HG03521 (cell line): Measurements from ENCODE around the gene PLAC1.

Source experiments
- ATAC-seq: cut with Tn5 transposase; IDR thresholded peaks from one replicate; pipeline ENCODE4 v1.9.1; 2021; ENCODE audit warnings: mild to moderate bottlenecking, moderate library complexity; ENCODE audit not compliant: unreplicated experiment

PLAC1 gene

GRCh38 chrX:134592303-134592702 is 66.0 kb downstream of the PLAC1 start:
- no peak for ATAC-seq

GRCh38 chrX:134591502-134591901 is 66.8 kb downstream of the PLAC1 start:
- no peak for ATAC-seq

DNA sequence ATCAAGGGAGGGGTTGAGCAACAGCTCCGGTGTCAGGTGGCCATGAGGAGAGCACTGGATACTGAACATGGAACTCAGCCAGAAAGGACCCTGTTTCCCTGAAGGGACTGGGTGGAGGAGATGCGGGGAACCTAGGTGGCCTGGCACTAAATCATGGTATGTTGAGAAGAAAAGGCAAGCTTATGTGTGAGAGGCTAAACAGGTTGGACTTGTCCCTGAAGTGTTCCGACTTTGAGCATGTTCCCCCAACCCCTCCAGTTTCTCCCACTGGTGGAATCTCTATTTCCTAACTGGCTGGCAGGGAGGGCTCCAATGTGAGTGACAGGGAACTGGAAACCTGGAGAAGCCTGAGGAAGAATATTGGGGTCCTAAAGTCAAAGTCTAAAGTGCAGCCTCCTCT is 69.5 kb downstream of the PLAC1 start:
- ATAC-seq: no peak

DNA sequence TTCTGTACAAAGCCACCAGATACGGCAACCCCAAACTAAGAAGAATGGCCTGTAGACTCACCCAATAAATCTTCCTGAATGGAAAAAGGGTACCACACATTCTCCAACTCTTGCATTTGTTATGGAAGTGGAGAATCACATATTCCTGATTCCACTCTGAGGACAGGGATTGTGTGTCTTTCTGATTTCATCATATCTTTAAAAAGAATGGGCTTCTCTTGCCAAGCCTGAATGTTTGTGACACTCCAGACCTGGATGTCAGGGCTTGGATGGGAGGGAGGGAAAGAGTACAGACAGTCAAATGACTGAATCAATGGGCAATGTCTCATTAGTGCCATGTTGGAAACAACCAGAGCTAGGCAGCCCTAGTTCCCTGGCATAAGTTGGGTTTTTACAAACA is 77.4 kb downstream of the PLAC1 start:
- no peak for ATAC-seq

- no peak for ATAC-seq
These were observed 84.6 kb downstream of the PLAC1 start for GRCh38 chrX:134573683-134574035.

- ATAC-seq: no peak
These were observed 85.2 kb downstream of the PLAC1 start for GRCh38 chrX:134572816-134573682.

- ATAC-seq: no peak
These were observed 86.5 kb downstream of the PLAC1 start for GRCh38 chrX:134571796-134572195.

- no peak for ATAC-seq
These were observed 87.4 kb downstream of the PLAC1 start for GRCh38 chrX:134570899-134571298.

DNA sequence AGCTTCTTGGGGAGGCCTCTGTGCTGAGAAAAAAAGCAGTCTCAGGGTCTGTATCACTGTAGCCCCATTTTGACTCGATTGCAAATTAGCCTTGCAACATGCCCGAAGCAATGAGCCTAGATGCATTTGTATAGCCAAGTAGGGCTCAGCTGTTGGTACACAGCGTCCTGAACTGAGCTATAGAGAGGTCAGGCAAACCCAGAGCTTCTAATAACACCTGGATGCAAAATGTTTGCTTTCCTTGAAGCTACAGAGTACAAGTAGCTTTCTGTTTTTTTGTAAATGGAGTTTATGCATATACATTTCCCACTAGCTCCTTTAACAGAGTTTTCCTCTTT is 87.8 kb downstream of the PLAC1 start:
- ATAC-seq: no peak

- ATAC-seq: no peak
These were observed 89.0 kb downstream of the PLAC1 start for GRCh38 chrX:134569306-134569705.

GRCh38 chrX:134568285-134569016 is 89.8 kb downstream of the PLAC1 start:
- no peak for ATAC-seq

- ATAC-seq: no peak
These were observed 91.8 kb downstream of the PLAC1 start for GRCh38 chrX:134566506-134566905.

DNA sequence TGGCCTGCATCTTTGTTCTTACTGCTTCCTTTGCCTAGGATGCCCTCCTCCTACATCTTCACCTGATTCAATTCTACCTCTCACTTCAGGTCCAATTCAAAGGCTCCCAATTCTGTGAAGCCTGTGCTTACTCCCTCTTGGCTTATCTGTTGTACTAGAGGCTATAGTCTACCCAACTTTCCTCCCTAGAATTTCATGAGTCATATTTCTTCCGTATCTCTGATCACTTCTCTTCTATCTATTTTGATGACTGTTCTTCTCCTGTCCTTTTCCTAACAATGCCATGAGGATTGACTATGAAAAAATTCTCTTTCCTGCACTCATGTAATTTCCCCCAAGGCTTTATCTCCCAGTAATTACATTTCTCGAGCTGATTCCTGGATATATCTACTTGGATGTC is 96.3 kb downstream of the PLAC1 start:
- ATAC-seq: no peak

- ATAC-seq: no peak
These were observed 100.1 kb downstream of the PLAC1 start for GRCh38 chrX:134558133-134558532.

- no peak for ATAC-seq
These were observed 104.0 kb downstream of the PLAC1 start for GRCh38 chrX:134554291-134554690.

- no peak for ATAC-seq
These were observed 105.9 kb downstream of the PLAC1 start for GRCh38 chrX:134552351-134552750.

DNA sequence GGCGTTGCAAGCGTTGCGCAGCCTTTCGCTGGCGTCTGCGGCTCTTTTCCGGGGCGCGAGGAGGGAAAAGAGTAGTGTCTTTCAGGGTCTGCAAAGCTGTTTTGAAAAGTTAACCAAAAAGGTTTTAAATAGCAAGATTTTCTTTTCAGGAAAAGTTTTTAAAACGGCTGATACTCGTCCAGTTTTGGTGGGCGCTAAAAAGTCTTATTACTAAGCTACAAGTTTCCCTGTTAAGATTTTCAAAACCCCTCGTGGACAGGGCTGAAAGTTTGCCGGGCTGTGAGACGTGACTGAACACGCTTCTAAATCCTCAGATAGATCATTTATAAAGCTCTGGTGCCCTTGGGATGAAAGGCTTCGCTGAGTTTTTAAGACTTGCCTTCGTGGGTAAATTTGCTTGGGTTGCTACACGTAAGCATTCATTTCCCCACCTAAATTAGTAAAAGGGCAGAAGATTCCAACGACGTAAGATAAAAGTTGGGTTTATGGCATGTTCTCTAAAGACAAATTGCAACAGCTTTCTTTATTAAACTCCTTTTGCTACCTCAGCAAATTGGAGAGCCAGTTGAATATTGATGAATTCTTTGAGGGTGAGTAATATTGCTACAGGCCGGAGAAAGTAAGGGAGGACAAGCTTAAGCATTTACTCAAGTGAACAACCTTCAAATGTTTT is 106.8 kb downstream of the PLAC1 start:
- no peak for ATAC-seq

DNA sequence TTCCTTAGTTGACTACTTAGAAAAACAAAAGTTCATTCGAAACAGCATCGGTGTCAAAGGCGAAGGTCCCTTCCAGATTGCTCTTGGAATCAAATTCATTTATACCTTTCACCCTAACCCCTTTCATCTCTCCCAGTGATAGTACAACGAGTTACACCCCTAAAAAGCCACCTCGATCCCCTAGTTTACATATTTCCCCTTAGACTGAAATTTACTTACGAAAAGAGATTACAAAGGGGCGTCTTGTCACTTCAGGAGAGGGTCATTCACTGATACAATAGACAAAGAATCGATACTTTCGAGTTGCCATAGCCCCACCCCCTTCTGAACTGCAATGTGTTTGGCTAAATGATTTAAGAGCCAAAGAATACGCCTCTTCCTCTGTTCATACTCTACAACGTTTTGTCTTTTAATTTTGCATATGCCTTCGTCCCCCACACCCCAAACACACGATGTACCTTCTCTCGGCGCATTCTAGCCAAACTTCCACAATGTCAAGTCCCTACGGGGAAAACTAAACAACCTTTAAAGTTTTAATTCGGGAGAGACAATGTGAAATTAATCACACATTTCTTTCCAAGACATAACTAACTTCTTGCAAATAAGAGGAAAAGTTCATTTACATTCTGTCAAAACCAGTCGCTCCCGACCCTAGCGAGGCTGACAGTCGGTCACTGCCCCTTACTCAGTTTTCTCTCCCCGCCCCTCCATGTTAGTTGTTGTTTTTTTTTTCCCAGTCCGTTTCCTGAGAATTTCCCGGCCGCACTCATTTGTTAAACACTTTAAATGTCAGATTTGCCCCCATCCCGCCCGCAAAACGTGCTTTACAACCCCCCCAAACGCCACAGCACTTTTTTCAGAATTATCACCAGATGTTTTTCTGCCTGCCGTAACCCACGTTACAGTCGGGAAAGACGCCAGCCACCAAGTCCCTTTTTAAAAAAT is 109.7 kb downstream of the PLAC1 start:
- ATAC-seq: no peak

DNA sequence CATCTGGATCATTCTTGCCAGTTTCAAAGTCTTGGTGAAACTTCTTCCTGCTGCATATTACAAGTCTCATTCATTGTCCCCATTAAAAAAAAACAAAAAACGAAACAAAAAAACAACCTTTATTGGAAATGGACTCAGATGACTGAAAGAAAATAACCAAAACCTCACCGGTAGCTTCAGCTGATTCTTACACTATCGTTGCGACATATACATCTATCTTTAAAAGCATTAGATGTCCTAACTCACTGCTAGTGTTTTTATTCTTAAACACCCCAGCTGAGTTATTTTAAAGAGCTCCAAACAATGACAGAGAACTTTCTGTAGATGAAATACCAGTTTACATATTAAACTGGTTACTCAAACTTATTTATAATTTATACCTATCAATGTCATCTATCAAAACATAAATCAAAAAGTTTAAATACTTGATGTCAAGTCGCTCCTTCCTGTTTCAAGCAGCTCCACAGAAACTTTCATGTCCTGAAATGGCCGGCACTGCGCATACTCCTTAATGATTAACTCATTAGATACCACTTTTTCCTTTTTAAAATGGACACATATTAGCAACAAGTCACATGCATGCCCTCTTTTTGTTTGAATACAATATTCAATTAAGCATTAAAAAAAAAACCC is 111.1 kb downstream of the PLAC1 start:
- no peak for ATAC-seq

DNA sequence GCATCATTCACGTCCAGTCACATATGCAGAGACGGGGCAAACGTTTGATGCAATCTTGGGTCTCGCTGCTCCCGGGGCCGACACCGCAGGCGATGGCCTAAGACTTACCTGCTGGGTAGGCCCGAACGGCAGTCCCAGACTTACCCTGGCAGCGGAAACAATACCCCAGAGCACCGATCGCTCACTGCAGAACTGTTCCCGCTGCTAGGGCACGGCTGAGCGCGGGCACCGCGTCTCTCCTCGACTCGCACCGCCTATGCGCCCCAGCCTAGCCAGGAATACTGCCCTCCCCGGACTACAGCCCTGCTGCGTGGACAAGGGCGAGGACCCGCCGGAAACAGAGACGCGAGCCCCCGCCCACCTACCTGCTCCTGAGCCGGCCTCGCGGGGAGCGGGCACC is 112.1 kb downstream of the PLAC1 start:
- ATAC-seq: no peak
